A549 (cell line): Measurements from ENCODE around the gene ZSCAN25. TPM values are rescaled to one million over a fixed set of nuclear protein-coding genes. Genes with fewer than 3 reads are reported as not detected.

ENCODE experiments used
- ATAC-seq, 2 experiments: fragments of 200-7000 bp in 1 of 2; fragments of >200 bp in 1 of 2; cut with Nextera tagmentation in 1 of 2; cut with Tn5 transposase in 1 of 2; 3 replicates each; pipeline versions ENCODE4 v1.8.0 to v1.9.1; 2018 to 2020; ENCODE audit warnings: mild to moderate bottlenecking in 1 of 2, moderate library complexity in 1 of 2
- CTCF ChIA-PET: fragments of 300-600 bp; sonication (Branson Sonifier 250); formaldehyde crosslinking; extraction: SDS; loops from one replicate; lab custom pipeline; 2021; ENCODE audit warnings: antibody characterized with exemption, inconsistent platforms; lab: Yijun Ruan, JAX
- POLR2A ChIA-PET: fragments of 350-600 bp; formaldehyde crosslinking; extraction: SDS; loops from one replicate; lab custom pipeline; 2021; ENCODE audit warnings: antibody characterized with exemption, inconsistent platforms; lab: Yijun Ruan, JAX
- DNase-seq, 2 experiments: peaks; one replicate each; pipeline versions ENCODE4 v3.0.0 to v3.0.0-alpha.2; 2011 to 2016; ENCODE audit warnings: low read depth in 1 of 2, low spot score in 1 of 2
- FAIRE-seq: peaks from 2 replicates; lab custom pipeline; 2011; peaks lifted over from hg19 to GRCh38; lab: Jason Lieb, UNC
- H3K27ac ChIP-seq, 2 experiments: fragments of >200 bp; sonication (Bioruptor Twin); formaldehyde crosslinking; 3 replicates each; pipeline ENCODE4 v1.5.1; 2016 to 2017
- H3K4me1 ChIP-seq: fragments of >200 bp; sonication (Bioruptor Twin); formaldehyde crosslinking; 3 replicates; pipeline ENCODE4 v1.6.1; 2016
- H3K4me2 ChIP-seq: fragments of >200 bp; sonication (Bioruptor Twin); formaldehyde crosslinking; 3 replicates; pipeline ENCODE4 v1.6.1; 2016
- H3K4me3 ChIP-seq: fragments of >200 bp; sonication (Bioruptor Twin); formaldehyde crosslinking; 3 replicates; pipeline ENCODE4 v1.5.1; 2016
- H3K9me3 ChIP-seq: fragments of >200 bp; sonication (Bioruptor Twin); formaldehyde crosslinking; 3 replicates; pipeline ENCODE4 v1.6.1; 2016
- ATOH8 ChIP-seq: fragments of 250-450 bp; sonication (Bioruptor Pico); IDR thresholded peaks from 2 replicates; pipeline ENCODE4 v1.5.0; 2020; ENCODE audit warnings: low read depth, mild to moderate bottlenecking, moderate library complexity
- E2F6 ChIP-seq: IDR thresholded peaks from 2 replicates; pipeline ENCODE4 v1.6.1; 2012; ENCODE audit warnings: low read depth, borderline replicate concordance
- EHF ChIP-seq: fragments of 250-450 bp; sonication (Bioruptor Pico); IDR thresholded peaks from 2 replicates; pipeline ENCODE4 v1.5.0; 2020; ENCODE audit warnings: mild to moderate bottlenecking
- EHMT2 ChIP-seq: fragments of 200-600 bp; sonication (generic); IDR thresholded peaks from 2 replicates; pipeline ENCODE4 v1.6.1; 2016; ENCODE audit warnings: antibody characterized with exemption, low read depth, mild to moderate bottlenecking, moderate library complexity
- ESRRA ChIP-seq: fragments of 150-350 bp; IDR thresholded peaks from 2 replicates; pipeline ENCODE4 v1.6.1; 2014; ENCODE audit warnings: mild to moderate bottlenecking, low read length, borderline replicate concordance
- FOSB ChIP-seq: fragments of 250-450 bp; sonication (Bioruptor Pico); IDR thresholded peaks from 2 replicates; pipeline ENCODE4 v1.5.0; 2020; ENCODE audit warnings: mild to moderate bottlenecking, moderate library complexity
- FOXS1 ChIP-seq: fragments of 250-450 bp; sonication (Bioruptor Pico); IDR thresholded peaks from 2 replicates; pipeline ENCODE4 v1.5.0; 2020; ENCODE audit warnings: mild to moderate bottlenecking, moderate library complexity
- GATA3 ChIP-seq: IDR thresholded peaks from 2 replicates; pipeline ENCODE4 v1.6.1; 2012; ENCODE audit warnings: borderline replicate concordance
- HMGXB4 ChIP-seq: fragments of 250-450 bp; sonication (Bioruptor Pico); IDR thresholded peaks from 2 replicates; pipeline ENCODE4 v1.5.0; 2021; ENCODE audit warnings: mild to moderate bottlenecking, moderate library complexity, borderline replicate concordance
- HOXA7 ChIP-seq: fragments of 250-450 bp; sonication (Bioruptor Pico); IDR thresholded peaks from 2 replicates; pipeline ENCODE4 v1.5.0; 2020; ENCODE audit warnings: mild to moderate bottlenecking, moderate library complexity
- KDM1A ChIP-seq: fragments of 200-600 bp; sonication (generic); IDR thresholded peaks from 2 replicates; pipeline ENCODE4 v1.6.1; 2016; ENCODE audit warnings: low read depth, mild to moderate bottlenecking
- MAX ChIP-seq: IDR thresholded peaks from 2 replicates; pipeline ENCODE4 v1.6.1; 2012
- MAZ ChIP-seq: fragments of 150-350 bp; IDR thresholded peaks from 2 replicates; pipeline ENCODE4 v1.6.1; 2014; ENCODE audit warnings: antibody characterized with exemption, low read depth, low read length, borderline replicate concordance
- MYC ChIP-seq: IDR thresholded peaks from 2 replicates; pipeline ENCODE4 v1.6.1; 2012; ENCODE audit warnings: mild to moderate bottlenecking, inconsistent platforms, low read length, improper control_type of control experiment, borderline replicate concordance
- NPAS2 ChIP-seq: fragments of 250-450 bp; sonication (Bioruptor Pico); IDR thresholded peaks from 2 replicates; pipeline ENCODE4 v1.8.0; 2022; ENCODE audit warnings: mild to moderate bottlenecking, moderate library complexity, borderline replicate concordance
- NR3C1 ChIP-seq: fragments of >200 bp; sonication (Bioruptor Twin); formaldehyde crosslinking; IDR thresholded peaks from 3 replicates; pipeline ENCODE4 v1.6.1; 2017
- POLR2A ChIP-seq: IDR thresholded peaks from 2 replicates; pipeline ENCODE4 v1.6.1; 2012; ENCODE audit warnings: mild to moderate bottlenecking, low read length
- RCOR1 ChIP-seq: fragments of 150-350 bp; IDR thresholded peaks from 2 replicates; pipeline ENCODE4 v1.6.1; 2014; ENCODE audit warnings: antibody characterized with exemption, low read length, low read depth
- RFX5 ChIP-seq: fragments of 450-650 bp; IDR thresholded peaks from 2 replicates; pipeline ENCODE4 v1.7.1; 2014; ENCODE audit warnings: antibody characterized with exemption, mild to moderate bottlenecking, moderate library complexity
- USF2 ChIP-seq: fragments of 450-650 bp; IDR thresholded peaks from 2 replicates; pipeline ENCODE4 v1.6.1; 2014; ENCODE audit warnings: antibody characterized with exemption
- WGBS: methylation state at CpG from one replicate; pipeline ENCODE4 v1.1.6; 2017; ENCODE audit errors: missing lambda C conversion rate; 5-methylcytosine and 5-hydroxymethylcytosine counted together
- polyA plus RNA-seq, 4 experiments: library from polyadenylated mRNA; depleted of rRNA in 3 of 4; stranded (reverse); fragments of >200 nt; fragmentation: RNase III in 1 of 4; extraction: RNeasy Plus Mini Kit Qiagen cat#74134 plus additional on column Dnase treatment in 1 of 4; gene quantifications; 2 replicates in 3 of 4; 3 replicates in 1 of 4; pipeline ENCODE4 v1.2.3, GENCODE V29; 2011 to 2017

Gene ZSCAN25
- polyA plus RNA-seq, 2 of the 4 experiments (the other 2 are of a cell fraction), result 7.5 to 9.3 TPM

GRCh38 chr7:99607548-99607947 lies 9.2 kb upstream of the ZSCAN25 start:
- Histone ChIP-seq H3K4me3 (no peak overlapping the region), H3K9me3 (no peaks in the 10 kb centered on the region), H3K4me2 (no peak overlapping the region), H3K27ac (no peak overlapping the region), H3K4me1 (no peaks in the 10 kb centered on the region)
- FAIRE-seq (no peak), DNase-seq (no peak), ATAC-seq (no peak)
- WGBS, result 69% methylated on average over 9 of the region's 9 CpGs
- ChIA-PET POLR2A (no interaction called here), CTCF (interaction anchor here (3.1 kb wide), 1 partner anchor 9 kb away, joined by 22 read pairs; the partner anchor contains the start of gene ZSCAN25)
- TF ChIP-seq USF2, result no peak
- TF ChIP-seq NPAS2, result no peak
- TF ChIP-seq HOXA7 (CRISPR knock-in tag), result no peak
- TF ChIP-seq RFX5, result no peak
- no peak for TF ChIP-seq E2F6

GRCh38 chr7:99614495-99614894 lies 2.3 kb upstream of the ZSCAN25 start:
- H3K4me1 ChIP-seq, result peaks cover 20% of the 10 kb centered on the region
- DNase-seq (no peak), FAIRE-seq (no peak), ATAC-seq (no peak)
- TF ChIP-seq MAZ (no peak), ATOH8 (CRISPR knock-in tag) (no peak), ESRRA (no peak), MAX (no peak), HMGXB4 (CRISPR knock-in tag) (no peak), USF2 (no peak), GATA3 (no peak), KDM1A (no peak), MYC (no peak), HOXA7 (CRISPR knock-in tag) (no peak), EHF (CRISPR knock-in tag) (no peak), FOXS1 (CRISPR knock-in tag) (no peak), POLR2A (no peak), RFX5 (no peak), FOSB (CRISPR knock-in tag) (no peak), NR3C1 (no peak), EHMT2 (no peak), RCOR1 (no peak)
- ChIA-PET CTCF (interaction anchor here (0.6 to 3.3 kb wide), 3 partner anchors 10 to 70 kb away, joined by 3 to 13 read pairs (median 11); no protein-coding TSS in a partner anchor), POLR2A (no interaction called here)
- 78% methylated on average over 3 of the region's 3 CpGs for WGBS
- no peak overlapping the region for H3K27ac ChIP-seq
- no peak overlapping the region for H3K4me2 ChIP-seq
- no peaks in the 10 kb centered on the region for H3K9me3 ChIP-seq
- H3K4me3 ChIP-seq, result no peak overlapping the region
